Lower leg skin (tissue), 4 donors: ENCODE results near the gene PDCD2. TPM values are rescaled to one million over a fixed set of nuclear protein-coding genes. Genes with fewer than 3 reads are reported as not detected.

ENCODE experiments used
- DNase-seq, 2 donors: peaks; one replicate each; pipeline ENCODE4 v3.0.0-alpha.2; 2019; ENCODE audit warnings: low spot score in 2 of 2
- H3K4me3 ChIP-seq: fragments of 200-600 bp; sonication (generic); 2 replicates; pipeline ENCODE4 v1.5.1; 2017; ENCODE audit warnings: mild to moderate bottlenecking, low read depth; ENCODE audit not compliant: poor library complexity, severe bottlenecking
- POLR2A ChIP-seq, 2 donors: fragments of 450-650 bp; IDR thresholded peaks; one replicate each; pipeline ENCODE4 v1.6.1; 2016 to 2017; ENCODE audit warnings: antibody characterized with exemption in 2 of 2, mild to moderate bottlenecking in 1 of 2, moderate library complexity in 1 of 2
- WGBS, 2 donors: methylation state at CpG; one replicate each; pipeline ENCODE4 v1.1.5; 2018; 5-methylcytosine and 5-hydroxymethylcytosine counted together
- intact Hi-C: fragments of 100-400 bp; cut with DNase I; formaldehyde crosslinking; loops from one replicate; pipeline ENCODE4 v1.15.0; 2023; ENCODE audit warnings: low total_unique reads
- total RNA-seq, 4 donors: library from RNA; depleted of rRNA; stranded (reverse); fragments of >200 nt; gene quantifications; one replicate each; pipeline ENCODE4 v1.1.0, GENCODE V29; 2016
- TF ChIP-seq, protein P1 (sequence below), 3 donors: fragments of 450-650 bp; IDR thresholded peaks; one replicate each; pipeline ENCODE4 v1.5.1; 2016; ENCODE audit warnings: antibody characterized with exemption in 3 of 3, mild to moderate bottlenecking in 3 of 3, moderate library complexity in 2 of 3

The PDCD2 gene
- total RNA-seq, 4 donors from 2014 or later = 62.0 to 86.3 (median 75.6) TPM

DNA sequence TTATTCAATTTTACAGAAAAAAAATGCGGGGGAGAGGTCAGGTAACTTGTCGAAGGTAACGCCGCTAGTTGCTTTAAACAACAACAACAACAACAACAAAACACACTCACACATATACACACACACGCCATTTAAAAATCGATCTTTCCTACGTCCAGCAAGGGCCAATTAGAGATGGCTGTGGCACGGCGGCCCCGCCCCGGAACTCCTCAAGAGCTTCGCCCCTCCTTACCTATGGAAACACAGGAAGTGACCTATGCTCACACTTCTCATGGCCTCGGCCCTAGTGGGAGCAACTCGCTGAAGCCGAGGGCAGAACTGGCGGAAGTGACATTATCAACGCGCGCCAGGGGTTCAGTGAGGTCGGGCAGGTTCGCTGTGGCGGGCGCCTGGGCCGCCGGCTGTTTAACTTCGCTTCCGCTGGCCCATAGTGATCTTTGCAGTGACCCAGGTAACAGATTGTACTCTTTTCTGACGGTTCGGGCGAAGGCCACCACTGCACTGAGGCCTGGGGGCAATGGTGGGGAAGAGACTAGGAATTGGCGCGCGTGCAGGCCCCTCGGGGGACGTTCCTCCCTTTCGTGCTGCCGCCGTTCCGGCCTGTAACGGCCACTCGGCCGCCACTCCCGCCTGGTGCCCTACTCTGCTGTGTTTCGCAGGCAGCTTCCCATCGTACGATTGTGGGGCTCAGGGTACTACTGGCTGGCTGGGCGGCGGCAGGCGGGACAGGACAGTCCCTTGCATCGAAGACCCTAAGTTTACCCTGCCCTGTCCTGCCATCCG, 30.2 kb downstream of the PDCD2 start, which contains the start of gene TBP:
TSS of gene TBP (plus strand) at position 357 of the 783 bp plus-strand sequence. CDS start 2,661 bp downstream, outside the sequence.
- 0 to 1% methylated on average over 49 to 50 of the region's 51 CpGs for WGBS, 2 donors
- intact Hi-C loops = no loop called here
- peak within 1 kb of the TSS; percentile 99 for H3K4me3 ChIP-seq
- TF ChIP-seq, protein P1, sequence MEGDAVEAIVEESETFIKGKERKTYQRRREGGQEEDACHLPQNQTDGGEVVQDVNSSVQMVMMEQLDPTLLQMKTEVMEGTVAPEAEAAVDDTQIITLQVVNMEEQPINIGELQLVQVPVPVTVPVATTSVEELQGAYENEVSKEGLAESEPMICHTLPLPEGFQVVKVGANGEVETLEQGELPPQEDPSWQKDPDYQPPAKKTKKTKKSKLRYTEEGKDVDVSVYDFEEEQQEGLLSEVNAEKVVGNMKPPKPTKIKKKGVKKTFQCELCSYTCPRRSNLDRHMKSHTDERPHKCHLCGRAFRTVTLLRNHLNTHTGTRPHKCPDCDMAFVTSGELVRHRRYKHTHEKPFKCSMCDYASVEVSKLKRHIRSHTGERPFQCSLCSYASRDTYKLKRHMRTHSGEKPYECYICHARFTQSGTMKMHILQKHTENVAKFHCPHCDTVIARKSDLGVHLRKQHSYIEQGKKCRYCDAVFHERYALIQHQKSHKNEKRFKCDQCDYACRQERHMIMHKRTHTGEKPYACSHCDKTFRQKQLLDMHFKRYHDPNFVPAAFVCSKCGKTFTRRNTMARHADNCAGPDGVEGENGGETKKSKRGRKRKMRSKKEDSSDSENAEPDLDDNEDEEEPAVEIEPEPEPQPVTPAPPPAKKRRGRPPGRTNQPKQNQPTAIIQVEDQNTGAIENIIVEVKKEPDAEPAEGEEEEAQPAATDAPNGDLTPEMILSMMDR (IDR thresholded peaks at IDR 0.05) = no peak
- no peak for TF ChIP-seq POLR2A (IDR thresholded peaks at IDR 0.05)
- DNase-seq = peak; percentile 98 to 99

DNA sequence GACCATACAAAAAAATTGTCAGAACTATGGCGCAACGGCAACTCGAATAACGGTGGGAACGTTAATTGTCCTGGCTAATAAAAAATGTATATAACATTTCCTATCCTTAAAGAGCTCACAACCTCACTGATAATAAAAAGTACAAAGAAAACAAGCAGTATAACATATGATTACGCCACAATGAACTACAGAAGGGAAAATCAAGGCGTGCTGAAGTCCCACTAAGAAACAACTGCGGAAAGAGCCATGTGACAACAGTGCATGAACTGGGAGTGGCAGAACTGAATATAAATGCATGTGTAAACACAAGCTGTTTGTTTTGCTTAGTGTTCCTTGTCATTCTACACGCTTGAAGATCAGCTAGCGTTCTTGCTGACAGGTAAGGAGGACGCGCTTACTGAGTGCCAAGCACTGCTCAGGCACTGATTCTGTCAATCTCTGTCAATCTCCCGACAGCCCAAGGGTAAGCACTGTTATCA, 30.9 kb downstream of the PDCD2 start:
- no peak for DNase-seq
- peak overlapping the region; percentile 74 for H3K4me3 ChIP-seq
- intact Hi-C loops = no loop called here
- WGBS, 2 donors = 0% methylated on average over 13 of the region's 13 CpGs
- no peak for TF ChIP-seq POLR2A (IDR thresholded peaks at IDR 0.05)

DNA sequence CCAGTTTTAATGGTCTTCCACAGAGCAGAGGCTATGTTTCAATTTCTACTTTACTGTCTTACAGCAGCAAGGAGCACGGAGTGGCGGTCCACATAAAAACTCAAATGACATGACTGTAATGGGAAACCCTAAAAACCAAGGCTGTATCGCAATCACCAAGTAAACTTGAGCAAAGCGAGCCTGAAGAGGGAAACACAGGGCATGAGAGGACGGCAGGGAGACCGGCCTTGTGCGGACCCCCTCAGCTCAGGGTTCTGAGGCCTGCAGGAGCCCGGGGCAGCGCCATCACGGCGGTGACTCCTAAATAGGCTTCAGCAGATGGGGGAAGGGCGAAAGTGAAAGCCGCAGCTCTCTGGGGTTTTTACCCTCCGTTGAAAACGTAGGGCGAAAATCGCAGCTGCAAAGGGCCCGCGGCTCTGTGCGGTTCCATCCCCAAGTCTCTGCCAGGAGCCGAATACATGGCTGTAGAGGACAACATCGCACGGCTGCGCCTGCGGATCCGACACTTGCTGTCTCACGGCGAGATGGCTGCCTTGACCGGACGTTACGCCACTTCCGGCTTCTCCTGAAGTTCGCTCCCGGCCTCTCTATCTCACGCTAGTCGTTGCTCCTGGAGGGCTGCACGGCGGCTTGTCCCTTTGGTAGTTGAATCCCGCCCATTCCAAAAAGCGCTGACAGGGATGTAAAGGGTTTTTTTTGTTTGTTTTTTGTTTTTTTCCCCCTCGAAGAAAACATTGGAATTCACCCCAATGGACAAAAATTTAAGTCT, 31.5 kb downstream of the PDCD2 start, which contains the start of gene PSMB1:
TSS of gene PSMB1 (minus strand) at position 543 of the 769 bp plus-strand sequence. CDS start at position 478, 65 bp downstream.
- intact Hi-C loops = no loop called here
- H3K4me3 ChIP-seq = peak within 1 kb of the TSS; percentile 74
- WGBS, 2 donors = 0 to 1% methylated on average over 31 to 41 of the region's 41 CpGs
- DNase-seq = peak; percentile 94 to 98
- TF ChIP-seq POLR2A (IDR thresholded peaks at IDR 0.05) = peak in 1 of 2 donors; percentile 69
- TF ChIP-seq, protein P1 (IDR thresholded peaks at IDR 0.05) = no peak

DNA sequence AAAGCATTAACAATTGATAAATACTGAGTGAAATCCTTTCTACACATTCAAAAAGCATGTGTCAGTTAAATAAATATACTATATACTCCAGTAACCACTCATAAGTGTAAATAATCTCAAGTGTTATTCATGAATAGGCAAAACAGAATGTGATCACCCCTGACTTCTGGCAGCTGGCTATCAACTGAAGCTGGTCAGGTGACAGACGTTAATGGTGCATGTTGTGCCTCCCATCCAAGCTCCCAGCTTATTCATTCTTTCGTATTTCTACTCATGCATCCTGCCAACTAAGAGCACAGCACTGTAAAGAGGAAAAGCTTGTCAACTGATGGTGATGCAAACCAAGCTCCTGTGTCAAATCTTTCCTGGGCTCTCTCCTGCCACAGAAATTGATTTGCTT, 39.0 kb downstream of the PDCD2 start:
- DNase-seq = no peak
- 17 to 27% methylated on average over 2 of the region's 2 CpGs for WGBS, 2 donors
- no peak overlapping the region for H3K4me3 ChIP-seq
- intact Hi-C loops = no loop called here
- TF ChIP-seq POLR2A (IDR thresholded peaks at IDR 0.05) = no peak
- TF ChIP-seq, protein P1 (IDR thresholded peaks at IDR 0.05) = no peak

DNA sequence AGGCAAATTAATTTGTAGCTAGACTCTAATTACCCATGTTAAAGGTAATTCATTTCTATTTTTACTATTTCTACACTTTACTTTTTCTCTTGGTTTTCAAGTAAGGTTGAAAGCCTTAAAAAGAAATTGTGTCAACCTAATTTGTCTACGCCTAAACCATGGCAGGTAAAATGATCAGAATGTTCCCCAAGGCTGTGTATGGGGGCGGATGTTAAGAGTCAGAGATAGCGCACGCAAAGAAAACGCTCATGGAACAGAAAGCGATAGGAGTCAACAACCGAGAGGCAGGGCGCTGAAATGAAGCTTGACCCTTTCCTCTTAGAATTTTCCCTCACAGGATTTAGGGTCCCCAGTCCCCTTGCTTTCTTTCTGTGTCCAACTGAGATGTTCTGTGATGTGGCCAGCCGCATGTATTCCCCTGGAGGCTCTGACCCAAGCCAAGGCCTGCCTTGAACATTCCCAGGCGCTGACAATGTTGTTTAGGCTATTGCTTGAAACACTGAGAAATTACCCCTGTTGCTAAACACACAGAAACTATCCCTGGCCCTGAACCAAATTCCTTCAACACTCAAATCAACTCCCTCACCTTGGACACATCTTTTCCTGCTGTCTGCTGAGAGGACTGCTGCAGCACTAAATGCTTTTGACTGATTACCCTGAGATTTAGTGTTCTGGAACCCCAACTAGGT, 42.3 kb downstream of the PDCD2 start:
- no peak for TF ChIP-seq POLR2A (IDR thresholded peaks at IDR 0.05)
- TF ChIP-seq, protein P1 (IDR thresholded peaks at IDR 0.05) = no peak

More for the DNA sequence above, 42.3 kb downstream of the PDCD2 start:
- H3K4me3 ChIP-seq = no peak overlapping the region
- intact Hi-C loops = no loop called here
- no peak for DNase-seq
- WGBS, 2 donors = 92% methylated on average over 10 of the region's 10 CpGs
